ENCODE results near the gene TBRG4.
"Not testable (repeated sequence)": the region's sequence is repeated elsewhere in the genome, so short reads cannot be mapped to it uniquely, and the experiment has no call there.

The TBRG4 gene

DNA sequence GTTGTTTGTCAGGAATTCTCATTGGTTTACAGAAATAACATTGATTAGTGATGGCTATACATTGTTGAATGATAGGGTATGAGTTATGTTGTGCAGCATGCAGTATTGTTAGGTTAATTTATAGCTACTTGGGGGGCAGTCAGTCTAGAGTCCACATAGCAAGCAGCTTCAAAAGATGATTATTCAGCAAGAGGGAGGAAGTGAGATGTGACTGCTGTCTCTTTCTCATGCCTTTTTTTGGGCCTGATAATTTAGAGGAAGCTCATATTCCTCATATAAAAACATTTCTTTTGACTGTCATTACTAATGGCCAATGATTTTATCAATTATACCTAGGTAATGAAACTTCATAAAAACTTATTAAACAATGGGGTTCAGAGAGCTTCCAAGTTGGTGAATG is 3.4 kb upstream of the TBRG4 start:
- no peak for DNase-seq

DNA sequence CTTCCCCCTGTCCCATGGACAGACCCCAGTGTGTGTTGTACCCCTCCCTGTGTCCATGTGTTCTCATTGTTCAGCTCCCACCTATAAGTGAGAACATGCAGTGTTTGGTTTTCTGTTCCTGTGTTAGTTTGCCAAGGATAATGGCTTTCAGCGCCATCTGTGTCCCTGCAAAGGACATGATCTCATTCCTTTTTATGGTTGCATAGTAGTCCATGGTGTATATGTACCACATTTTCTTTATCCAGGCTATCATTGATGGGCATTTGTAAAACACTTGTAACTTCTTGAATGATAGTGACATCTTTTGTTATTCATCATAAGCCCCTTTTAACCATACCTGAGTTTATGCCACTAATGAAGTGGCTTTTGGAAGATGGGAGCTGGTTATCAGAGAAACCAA is 2.8 kb upstream of the TBRG4 start:
- DNase-seq: not testable (repeated sequence)

DNA sequence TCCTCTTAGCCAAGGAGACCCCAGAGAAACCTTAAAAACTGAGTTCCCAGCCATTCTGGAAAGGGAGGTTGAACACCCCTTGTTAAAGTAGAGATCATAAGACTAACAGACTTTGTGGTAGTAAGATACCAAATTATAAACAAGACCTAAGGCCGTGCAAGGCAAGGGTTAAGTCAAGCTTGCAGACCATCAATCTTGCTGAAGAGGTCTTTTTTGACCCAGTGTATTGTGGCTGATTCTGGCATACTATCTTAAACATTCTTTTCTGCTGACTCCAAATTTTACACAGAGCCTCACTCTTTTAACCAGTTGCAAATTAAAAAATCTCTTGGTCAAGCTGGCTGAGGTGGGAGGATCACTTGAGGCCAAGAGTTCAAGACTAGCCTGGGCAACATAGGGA is 1.2 kb upstream of the TBRG4 start:
- DNase-seq: no peak

DNA sequence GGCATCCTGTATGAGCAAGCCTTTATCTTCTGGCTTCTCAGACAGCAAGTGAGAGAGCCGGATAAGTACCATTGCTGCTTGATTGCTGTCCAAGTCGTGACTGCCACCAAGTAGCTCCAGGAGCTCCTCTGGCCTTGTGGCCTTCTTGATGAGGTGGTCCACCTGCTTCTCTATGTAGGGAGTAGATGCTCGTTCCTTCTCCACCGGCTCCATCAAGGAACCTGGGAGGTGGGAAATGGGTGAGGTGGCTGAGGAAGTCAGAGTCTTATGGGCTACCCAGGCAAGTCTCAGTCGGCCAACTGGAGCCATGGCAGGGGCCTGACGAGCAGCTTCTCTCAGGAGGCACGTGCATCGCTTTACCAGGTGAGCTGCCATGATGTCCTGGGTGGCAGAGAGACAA is 2.6 kb downstream of the TBRG4 start:
- DNase-seq: no peak

DNA sequence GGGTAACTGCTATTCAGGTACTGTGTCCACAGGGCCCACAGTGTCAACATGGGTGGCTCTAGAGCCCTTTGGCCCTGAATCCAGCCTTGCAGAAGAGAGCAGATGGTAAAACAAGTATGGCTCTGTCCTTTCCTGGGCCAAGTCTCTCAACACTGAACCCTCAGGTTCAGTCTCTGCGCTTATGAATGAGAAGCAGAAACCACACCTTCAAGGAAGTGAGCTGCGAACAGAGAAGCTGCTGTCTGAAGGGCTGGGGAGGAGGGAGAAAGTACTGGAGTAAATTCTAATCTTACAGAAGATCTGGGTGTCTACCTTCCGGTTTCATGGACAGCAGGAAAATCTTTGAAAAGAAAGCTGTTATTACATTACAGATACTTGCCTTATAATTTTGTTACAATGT is 4.1 kb downstream of the TBRG4 start:
- DNase-seq: no peak

DNA sequence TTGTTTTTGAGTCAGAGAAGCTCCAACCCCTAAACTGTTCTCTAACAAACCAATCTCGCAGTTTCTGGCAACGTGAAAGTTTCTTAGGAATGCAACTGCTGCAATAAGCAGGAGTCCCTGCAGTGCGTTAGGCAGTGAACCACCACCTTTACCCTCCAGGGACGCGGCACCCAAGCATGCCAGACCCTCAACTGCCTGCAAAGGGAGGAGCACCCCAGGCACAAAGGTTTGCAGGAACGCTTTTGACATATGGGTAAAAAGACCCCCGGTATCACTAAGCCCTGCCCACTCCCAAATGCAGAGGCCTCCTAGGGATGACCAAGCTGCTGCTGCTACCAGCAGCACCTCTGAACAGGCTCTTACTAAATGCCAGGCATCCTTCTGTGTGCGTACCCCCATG is 4.7 kb downstream of the TBRG4 start:
- no peak for DNase-seq

DNA sequence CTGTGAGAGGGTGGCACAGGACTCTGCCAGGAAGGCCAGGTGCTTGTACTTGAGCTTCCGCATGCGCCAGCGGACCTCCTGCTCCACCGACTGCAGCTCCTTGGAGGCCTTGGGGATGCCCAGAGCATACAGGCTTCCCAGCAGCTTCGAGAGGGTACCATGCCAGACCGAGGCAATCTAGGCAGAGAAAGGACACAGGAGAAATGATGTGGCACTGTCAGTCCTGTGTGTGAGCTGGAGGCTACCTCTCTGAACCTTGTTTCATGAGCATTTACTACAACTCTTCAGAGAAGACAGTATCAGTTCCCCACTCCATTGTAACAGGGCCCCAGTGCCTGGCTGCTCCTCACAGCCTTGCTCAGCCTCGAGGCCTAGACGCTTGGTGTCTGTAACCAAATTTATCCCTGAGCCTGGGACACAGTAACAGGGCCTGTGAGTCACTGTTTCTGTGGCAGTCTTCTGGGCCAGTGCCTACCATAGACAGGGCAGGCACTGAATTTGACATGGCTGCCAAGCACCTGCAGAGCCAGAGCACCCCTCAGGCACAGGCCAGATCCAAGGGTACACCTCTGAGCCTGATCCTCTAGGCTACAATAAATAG is 5.8 kb downstream of the TBRG4 start:
- no peak for DNase-seq

DNA sequence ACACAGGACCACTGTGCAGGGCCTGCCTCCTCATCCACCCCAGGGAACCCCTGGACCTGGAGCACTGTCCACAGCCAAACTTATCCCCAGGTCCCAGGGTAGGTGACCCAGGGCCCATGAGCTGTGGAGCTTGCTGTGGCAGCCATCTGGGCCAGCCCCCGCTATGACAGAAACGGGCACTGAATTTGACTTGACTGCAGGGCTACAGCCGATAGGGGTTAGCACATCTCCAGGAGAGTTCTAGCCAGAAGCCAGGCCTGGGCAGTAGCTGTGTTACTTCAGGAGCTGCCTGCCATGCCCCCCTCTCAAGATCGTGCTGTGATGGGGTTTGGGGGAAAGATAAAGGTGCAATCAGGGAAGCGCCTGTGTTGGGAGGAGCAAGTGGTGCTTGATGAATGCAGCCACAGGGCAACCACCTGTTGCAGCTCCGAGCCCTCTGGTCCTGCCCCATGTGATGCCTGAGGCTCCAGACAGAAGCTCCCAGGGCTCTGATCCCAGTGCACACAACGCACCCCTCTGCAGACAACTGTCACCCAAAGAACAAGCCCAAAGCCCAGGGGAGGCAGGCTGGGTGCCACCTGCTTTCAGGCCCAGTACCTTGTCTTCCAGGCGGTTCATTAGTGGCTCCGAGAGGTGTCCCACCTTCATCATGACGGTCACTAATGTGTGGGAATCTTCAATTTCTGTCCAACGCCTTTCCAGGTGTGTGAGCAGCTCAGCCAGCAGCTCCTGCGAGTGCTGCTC is 6.5 kb downstream of the TBRG4 start:
- no peak for DNase-seq

DNA sequence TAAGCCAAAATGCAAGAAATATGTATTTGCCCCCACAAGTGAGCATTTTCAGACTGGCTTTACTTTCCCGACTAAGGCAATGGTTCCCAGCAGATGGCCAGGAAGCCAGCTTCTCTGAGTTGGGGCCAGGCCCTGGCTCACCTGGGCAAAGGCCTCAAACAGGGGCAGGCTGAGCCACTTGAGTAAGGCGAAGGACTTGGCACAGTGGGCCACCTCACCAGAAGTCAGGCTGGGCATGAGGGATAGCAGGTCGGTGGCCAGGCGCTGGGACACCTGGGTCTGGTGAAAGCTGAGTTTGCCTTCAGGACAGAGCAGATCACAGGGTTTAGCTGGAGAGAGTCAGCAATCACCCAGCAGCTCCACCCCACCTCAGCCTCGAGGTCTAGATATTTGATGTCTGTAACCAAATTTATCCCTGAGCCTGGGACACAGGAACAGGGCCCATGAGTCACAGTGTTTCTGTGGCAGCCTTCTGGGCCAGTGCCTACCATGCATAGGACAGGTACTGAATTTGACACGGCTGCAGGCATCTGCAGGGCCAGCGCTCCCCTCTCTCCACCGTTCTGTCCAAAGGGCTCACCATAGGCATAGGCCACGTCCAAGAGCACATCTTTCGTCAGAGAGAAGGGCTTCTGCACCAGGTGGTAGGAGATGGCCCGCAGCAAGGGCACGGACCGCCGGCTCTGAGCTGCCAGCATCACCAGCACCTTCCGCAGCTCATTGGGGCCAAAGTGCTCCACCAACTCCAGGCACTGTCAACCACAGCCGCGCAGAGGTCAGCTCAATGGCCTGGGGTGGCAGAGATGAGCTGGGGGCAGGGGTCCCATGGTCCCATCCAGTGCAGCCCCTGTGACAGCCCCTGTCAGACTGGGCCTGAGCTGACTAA is 7.3 kb downstream of the TBRG4 start:
- DNase-seq: no peak

DNA sequence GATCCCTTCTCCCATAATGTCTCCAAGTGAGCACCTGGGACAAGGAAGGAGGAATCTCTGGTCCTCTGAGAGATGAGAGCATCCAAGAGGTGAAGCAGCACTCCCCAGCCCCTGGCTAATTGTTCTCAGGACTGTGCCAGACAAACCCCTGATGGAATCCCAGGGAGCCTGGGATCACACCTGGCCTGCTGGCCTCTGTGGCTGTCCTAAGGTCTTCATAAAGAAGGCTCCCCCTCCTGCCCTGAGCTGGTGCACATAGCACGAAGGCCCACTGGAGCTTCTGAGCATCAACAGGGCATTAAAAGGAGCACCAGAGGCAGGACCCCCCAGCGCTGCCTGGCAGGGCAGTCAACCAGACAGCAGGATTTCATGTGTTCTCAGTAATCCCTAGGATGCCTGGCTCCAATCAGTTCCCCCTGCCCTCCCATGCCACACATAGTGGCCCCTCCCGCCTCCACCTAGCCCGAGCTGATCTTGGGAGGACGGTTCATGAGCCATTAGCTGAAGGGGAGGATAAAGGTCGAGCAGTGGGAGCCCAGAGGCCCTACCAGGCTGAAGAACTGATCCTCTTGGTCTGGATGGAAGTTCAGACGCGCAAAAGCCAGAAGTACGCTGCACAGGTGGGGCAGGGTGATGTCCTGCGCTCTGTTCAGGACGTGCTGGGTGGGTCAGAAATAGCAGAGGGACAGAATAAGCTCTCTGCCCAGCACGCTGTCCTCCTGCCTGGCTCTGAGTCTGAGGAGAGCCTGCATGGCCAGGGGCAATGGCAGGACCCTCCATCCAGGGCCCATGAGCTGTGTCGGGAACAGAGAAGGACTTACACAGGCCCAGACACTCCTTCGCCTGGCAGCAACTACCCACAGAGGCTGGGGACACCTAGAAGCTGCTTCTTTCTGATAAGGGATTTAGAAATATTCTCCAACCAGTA is 8.4 kb downstream of the TBRG4 start:
- DNase-seq: no peak

DNA sequence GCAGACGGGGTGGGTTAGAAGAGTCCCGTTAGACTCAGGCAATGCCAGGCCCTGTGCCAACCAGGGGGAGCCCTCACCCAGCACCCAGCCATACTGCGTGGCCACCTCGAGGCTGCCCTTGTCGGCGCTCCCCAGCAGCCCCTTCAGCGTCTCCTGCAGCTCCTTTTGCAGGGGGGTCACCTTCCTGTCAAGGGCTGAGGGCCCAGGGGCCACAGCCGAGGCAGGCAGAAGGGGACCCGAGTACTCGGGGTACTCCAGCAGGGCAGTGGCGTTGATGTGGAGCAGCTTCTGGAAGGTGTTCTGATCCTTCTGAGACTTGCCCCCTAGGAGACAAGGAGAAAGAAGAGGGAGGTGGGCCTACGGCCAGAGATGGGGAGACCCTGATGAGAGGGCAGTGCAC is 9.7 kb downstream of the TBRG4 start:
- DNase-seq: no peak

DNA sequence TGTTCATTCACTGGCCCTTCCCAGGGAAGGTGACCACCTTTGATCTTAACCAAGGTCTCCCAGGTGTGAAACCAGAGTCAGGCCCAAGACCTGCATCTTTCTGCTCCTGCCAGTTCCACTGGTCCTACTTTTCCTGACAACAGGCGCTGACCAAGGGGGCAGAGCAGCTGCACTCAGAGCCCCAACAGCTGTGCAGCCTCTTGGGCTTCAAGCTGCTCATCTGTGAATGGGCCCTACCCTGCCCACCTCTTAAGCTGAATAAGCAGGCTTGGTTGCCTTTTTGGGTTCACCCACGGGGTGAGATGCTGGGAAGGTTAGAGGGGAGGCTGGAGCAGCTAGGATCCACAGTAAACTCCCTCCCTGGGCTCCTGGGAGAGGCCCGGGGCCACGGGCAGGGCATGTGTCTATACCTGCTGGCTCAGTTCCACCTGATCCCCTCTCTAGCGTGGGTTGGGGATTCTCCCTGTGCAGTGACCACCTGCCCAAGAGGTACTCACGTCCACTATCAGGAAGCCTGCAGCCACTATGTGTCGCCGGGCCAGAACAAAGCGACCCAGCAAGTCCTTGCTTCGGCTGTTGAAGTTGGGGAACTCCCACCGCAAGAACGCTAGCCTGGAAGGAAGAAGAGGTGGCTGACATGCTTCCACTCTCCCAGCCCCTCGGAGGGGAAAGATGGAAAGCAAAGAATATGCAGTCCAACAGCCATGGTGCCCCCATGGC is 10.6 kb downstream of the TBRG4 start:
- DNase-seq: no peak

DNA sequence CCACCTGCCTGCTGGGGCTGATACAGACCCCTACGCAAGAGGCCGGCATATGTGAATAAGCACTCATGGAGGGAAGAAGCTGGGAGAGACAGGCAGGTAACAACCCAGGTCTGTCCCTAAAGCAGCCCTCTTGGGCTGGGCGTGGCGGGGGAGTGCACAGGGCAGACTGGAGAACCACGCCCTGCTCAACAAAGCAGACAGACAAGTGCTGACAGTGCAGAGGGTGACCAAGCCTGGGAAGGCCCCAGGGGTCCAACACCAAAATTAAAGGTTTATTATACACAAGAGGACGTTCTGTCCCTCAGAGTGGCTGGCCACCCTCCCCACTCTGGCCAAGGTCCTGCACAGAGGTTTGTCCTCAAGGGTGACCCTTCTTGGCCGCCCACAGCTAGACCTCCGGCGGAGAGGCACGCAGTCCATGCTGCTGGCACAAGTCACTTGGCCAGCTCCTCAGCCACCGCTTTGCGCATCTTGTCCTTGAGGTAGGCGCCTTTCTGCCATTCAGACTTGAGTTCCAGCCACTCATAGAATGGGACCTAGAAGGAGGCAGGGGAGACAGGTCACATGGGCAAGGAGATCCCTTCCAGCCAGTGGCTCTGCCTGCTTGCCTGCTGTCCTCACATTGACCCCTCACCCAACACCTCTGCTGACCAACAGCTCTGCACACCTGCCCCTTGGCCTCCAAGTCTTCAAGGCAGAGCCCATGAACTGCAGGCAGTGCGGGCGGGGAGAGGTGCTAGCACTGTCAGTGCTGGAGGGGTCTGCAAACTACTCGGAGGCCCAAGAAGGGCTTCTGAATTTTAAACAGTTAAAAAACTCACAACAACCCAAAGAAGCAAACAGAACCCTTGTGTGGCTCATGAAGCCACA is 11.4 kb downstream of the TBRG4 start:
- no peak for DNase-seq

DNA sequence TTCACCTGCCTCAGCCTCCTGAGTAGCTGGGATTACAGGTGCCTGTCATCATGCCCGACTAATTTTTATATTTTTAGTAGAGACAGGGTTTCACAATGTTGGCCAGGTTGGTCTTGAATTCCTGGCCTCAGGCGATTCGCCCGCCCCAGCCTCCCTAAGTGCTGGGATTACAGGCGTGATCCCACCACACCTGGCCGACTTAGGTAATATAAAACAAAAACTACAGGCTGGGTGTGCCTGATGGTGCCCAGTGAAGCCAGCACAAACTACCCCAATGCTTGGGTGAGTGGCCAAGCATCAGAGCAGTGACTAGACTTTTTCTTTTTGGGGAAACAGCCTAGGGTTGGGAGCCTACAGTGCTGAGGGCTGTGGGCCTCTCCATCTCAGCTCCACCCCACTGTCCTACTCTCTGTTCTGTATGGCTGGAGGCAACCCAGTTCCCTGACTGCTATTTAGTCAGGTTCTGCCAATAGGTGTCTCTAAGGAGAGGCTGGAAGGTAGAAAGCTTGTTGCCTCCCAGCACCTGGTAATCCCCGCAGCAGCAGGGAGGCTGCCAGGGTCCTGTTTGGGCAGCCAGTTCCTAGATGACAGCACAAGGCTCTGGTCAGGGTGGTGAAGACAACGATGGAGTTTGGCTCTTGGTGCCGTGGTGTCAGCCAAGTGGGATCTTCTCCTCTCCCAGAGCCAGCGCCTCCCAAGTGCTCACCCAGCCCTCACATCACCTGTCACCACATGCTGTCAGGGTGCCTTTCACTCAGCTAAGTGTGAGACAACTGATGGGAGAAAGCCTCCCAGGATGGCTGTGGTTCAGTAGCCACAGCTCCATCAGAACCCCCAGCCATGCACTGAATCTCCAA is 12.3 kb downstream of the TBRG4 start:
- no peak for DNase-seq

DNA sequence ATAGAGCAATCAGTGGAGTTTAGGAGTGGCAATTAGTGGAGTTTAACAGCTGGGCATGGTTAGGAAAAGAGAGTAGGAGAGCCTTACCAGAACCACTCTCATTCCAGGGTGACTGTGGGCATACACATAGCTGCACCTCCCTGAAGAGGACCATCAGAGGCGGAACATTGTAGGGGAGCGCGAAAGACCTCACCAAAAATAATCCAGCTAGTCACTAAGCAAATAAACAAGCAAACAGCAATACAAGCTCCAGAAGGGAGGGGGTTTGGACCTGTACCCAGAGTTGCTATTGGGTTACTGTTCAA is 18.6 kb downstream of the TBRG4 start:
- no peak for DNase-seq

DNA sequence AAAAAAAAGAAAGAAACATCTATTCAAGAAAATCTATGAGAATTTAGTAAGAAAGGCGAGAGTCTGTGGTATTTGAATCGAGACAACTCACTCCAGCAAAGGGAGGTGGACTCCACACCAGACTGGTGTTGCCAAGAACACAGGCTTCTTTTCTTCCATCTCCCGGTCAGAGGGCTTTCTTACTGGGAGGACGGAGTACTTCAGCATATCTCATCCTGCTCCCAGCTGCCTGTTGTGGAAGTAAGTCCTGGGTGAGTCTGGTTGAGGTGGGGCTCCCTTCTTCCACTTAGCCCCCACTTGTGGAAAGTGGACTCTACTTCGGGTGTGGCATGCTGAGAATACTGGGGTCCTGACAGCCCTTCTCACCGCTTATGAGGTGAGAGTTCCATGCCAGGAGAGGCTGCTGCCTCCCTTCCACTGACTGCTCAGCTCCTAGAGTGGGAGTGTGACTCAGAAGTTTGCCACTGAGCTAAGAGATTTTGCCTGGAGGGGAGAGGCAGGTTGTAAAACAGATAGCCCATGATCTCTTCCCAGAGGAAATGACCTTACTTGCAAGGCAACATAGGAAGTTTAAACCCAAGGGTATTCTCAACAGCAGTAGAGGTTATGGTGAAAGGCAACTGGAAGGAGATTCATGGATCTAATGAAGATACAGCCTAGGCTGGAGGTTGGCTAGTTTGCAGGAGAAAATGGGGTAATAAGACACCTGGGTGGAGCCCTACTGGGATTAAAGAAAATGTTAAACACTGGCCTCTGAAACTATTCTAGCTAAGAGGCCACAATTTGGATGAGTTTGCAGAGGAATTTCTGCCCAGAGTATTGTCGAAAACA is 19.2 kb downstream of the TBRG4 start:
- no peak for DNase-seq

DNA sequence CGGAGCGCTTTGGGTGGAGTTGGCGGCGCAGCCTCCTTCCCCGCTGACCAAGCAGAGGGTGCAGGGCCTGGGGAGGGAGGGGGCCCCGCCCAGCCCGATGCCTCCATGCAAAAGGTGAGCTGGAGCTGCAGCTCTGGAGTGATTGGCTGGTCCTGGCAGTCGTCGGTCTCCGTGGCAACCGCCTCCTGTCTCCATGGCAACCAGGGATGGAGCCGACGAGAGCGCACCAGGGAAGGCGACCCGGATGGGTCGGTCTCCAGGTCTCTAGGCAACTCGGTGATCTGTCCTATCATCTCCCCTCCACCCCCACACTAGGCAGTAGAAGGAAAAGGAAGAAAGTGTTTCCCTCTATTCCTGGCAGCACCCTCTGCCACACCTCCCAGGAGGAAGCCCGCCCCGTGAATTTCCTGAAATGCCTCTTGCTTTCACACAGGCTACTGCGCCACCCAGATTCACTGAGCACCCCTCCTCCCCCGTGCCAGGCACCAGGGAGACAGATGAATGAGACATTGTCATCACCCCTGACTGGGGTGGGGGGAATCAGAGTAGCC is 22.1 kb downstream of the TBRG4 start:
- peak; percentile 73 for DNase-seq

DNA sequence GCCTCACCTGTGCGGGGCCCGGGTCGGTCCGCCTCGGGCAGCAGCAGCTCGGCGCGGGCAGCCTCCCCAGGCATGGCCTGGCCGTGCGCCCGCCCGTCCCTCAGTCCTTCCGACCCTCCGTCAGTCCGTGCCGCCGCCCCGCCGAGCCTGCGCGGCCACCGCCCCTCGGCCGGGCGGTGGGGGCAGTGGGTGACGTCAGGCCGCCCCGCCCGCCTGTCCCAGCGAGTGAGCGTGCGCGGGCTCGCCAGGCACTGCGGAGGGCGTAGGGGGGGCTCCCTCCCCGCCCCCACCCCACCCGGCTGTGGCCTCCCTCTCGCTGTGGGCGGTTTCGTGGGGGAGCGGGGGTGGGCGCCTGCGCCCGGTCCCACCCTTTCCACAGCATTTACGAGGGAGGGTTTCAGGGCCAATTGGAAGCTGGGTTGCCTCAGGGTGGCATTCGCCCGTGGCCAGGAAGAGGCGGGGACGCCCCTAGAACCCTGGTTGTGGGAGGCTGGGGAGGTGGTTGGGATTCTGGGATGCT is 22.6 kb downstream of the TBRG4 start, which contains the start of gene NACAD:
Gene NACAD, minus strand, starts transcription at position 149 of the 520 bp plus-strand sequence. Its CDS starts 75 bp downstream, at position 74.
- DNase-seq: peak; percentile 34
